Testis (tissue), 2 donors: ENCODE results near the gene WNT11.

Experiments used
- CTCF ChIP-seq, 3 experiments: fragments of 450-650 bp in 2 of 3; fragments of 200-600 bp in 1 of 3; sonication (generic) in 1 of 3; IDR thresholded peaks; one replicate each; pipeline ENCODE4 v1.5.1; 2016 to 2019; ENCODE audit warnings: antibody characterized with exemption in 3 of 3, mild to moderate bottlenecking in 2 of 3, moderate library complexity in 1 of 3
- POLR2A ChIP-seq: fragments of 450-650 bp; IDR thresholded peaks from one replicate; pipeline ENCODE4 v1.6.1; 2017; ENCODE audit warnings: antibody characterized with exemption, mild to moderate bottlenecking, moderate library complexity

DNA sequence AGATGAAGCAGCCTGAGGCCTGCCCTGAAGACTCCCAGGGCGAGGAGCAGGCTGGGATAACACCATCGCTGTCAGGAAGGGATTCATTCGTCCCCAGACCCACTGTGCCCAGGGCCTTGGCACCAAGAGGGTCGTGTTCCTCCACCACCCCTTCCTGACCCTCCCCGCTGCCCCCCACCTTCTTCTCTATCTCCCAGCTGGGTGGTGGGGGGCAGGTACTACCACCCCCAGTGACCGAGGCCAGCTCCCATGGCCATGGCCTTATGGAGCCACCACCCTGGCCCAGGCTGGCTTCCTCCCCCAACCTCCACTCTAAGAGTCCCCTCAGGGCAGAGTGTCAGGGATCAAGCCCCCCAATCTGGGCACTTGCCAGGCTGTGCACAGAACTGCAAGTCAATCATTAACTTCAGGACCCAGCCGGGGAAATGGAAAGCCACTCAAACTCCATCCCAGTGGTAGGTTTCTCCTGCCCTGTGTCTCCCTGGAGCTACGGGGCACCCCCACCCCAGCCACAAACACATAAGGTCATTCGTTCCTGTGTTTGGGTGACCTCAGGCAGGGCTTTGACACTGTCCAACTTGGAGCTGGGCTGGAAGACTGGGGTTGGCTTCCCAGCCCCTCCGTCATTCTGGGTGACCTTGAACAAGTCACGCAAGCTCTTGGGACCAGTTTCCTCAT is 33.3 kb upstream of the WNT11 start:
- no peak for TF ChIP-seq CTCF (IDR thresholded peaks at IDR 0.05)
- no peak for TF ChIP-seq POLR2A
